KG1 (cell line): Measurements from ENCODE around the gene SMCO1.
A peak's percentile ranks its signal among the peaks of the same experiment; 100 is the strongest.
"Not testable (repeated sequence)": the region's sequence is repeated elsewhere in the genome, so short reads cannot be mapped to it uniquely, and the experiment has no call there.

ENCODE experiments used
- DNase-seq: peaks from one replicate; lab custom pipeline; 2025; lab: John Stamatoyannopoulos, UW

SMCO1 gene

GRCh38 chr3:196492080-196492479 is 23.1 kb downstream of the SMCO1 start:
- no peak for DNase-seq

DNA sequence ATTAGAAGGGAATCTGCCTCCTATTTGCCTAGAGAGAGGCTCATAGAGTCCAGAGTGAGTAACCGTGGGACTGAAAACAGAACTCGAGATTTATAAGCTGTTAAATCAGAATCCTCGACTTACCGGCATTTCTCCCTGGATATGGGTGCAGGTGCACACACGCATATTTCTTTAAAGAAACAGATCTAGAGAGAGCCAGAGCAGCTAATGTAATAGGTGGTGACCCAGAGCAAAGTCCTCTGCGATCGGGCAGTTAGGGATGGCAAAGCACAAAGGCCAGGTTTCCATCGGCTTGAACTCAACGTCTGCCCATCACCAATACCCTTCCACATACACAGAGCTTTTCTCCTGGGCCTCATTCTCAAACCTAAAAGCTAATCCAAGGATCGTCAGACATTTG is 25.4 kb downstream of the SMCO1 start:
- DNase-seq = no peak

DNA sequence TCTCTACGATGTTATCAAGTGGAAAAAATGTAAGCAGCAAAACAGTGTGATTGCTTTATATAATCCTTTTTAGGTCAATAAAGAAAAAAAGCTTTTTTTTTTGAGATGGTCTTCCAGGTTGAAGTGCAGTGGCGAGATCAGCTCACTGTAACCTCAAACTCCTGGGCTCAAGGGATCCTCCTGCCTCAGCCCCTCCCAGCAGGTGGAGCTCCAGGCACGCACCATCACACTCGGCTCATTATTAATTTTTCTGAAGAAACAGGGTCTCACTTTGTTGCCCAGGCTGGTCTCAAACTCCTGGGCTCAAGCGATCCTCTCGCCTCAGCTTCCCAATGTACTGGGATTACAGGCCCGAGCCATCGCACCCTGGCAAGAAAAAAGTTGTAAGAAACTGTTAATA is 28.9 kb downstream of the SMCO1 start:
- DNase-seq = no peak

GRCh38 chr3:196477678-196478077 is 37.5 kb downstream of the SMCO1 start:
- no peak for DNase-seq

DNA sequence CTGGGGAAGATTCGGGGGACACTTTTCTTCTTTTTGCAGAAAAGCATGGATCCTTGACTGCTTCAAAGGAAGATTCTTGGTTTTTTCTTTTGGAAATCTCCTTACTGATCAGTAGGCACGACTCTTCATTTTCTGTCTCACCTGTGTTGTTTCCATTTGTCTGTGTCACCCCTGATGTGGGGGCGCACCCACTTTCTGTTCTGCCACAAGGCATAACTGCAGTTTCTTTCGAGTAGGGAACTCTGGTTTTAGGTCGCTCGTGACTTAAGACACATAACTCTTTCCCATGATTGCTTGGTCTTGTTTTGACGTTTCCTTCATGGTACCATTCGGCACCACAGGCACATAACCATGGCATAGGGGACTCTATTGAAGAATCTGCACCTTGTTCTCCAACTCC is 42.9 kb downstream of the SMCO1 start:
- DNase-seq = no peak

DNA sequence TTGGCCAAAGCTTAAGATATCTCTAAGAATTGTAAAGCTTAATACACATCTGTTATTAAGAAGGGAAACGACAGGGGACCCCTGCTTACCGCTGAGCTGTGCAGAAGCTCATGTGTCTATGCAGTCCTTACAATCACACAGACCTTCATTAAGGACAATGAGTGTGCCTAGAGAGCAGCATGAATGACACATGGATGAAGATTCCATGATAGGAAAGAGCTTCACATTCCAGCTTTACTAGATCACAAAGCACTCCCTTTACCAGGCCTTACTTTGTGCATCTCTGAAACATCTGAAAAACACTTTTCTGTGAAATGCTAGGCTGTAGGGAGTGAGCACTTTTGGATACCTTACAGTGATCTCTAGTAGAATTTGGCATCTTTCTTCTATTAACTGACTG is 43.6 kb downstream of the SMCO1 start:
- no peak for DNase-seq

DNA sequence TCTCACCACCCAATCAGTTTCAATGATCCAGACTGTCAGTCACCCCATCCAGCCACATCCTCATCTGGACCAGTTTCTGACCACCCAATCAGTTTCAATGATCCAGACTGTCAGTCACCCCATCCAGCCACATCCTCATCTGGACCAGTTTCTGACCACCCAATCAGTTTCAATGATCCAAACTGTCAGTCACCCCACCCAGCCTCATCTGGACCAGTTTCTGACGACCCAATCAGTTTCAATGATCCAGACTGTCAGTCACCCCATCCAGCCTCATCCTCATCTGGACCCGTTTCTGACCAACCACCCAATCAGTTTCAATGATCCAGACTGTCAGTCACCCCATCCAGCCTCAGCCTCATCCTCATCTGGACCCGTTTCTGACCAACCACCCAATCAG is 45.0 kb downstream of the SMCO1 start:
- not testable (repeated sequence) for DNase-seq

DNA sequence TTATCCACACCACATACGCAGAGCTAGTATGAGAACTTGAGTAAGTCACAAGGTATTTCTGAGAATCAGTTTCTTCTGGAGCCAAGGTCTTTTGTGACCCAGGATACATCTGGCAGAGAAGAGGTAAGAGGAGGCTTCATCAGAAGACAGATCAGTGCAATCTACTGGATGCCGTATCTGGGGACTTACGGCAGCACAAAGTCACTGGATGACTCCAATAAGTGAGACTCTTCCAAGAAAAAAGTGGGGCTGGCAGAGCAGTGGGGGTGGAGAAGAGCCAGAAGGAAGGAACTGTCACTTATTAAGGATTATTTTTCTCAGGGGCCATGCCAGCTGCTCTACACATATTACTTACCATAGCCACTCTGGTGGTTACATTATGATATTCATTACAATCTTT is 51.3 kb downstream of the SMCO1 start:
- DNase-seq = no peak

DNA sequence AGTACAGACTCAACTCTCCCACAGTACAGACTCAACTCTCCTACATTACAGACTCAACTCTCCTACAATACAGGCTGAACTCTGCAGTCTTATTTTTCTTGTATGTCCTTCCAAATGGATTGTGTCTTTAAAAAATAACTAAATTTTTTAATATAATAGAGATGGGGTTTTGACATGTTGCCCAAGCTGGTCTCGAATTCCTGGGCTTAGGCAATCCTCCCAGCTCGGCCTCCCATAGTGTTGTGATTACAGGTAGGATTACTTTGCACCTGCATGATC is 51.7 kb downstream of the SMCO1 start:
- DNase-seq = no peak

GRCh38 chr3:196462680-196463477 is 52.3 kb downstream of the SMCO1 start:
- not testable (repeated sequence) for DNase-seq

DNA sequence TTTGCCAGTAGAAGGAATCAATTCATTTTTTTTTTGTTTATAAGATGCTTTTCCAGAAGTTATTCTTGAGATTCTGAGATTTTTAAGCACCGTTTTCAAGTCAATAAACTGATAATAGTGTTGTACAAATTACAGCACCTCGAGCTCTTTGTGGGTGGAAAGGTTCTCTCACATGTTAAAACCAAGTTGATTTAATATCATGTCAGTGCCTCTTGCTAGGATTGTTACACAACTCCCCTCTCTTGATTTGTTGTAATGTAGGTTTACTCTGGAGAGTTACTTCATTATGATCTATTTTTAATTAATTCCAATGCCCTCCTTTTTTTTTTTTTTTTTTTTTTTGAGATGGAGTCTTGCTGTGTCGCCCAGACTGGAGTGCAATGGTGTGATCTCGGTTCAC is 57.1 kb downstream of the SMCO1 start:
- DNase-seq = no peak

DNA sequence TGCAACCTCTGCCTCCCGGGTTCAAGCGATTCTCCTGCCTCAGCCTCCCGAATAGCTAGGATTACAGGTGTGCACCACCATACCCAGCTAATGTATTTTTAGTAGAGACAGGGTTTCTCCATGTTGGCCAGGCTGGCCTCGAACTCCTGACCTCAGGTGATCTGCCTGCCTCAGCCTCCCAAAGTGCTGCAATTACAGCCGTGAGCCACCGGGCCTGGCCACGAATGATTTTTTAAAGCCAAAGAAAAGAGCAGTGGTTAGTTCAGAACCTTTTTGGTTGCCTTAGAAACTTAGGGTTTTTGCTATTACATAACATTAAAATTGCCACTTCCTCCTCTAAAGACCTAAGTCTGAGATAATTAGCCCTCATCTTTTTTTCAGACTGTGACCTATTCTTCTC is 57.7 kb downstream of the SMCO1 start:
- DNase-seq = peak; percentile 12
